Panc1 (cell line): Measurements from ENCODE around the gene PLB1. TPM values are rescaled to one million over a fixed set of nuclear protein-coding genes. Genes with fewer than 3 reads are reported as not detected.

Experiments used
- ATAC-seq: fragments of 200-7000 bp; cut with Tn5 transposase; 2 replicates; pipeline ENCODE4 v1.9.1; 2020; ENCODE audit warnings: mild to moderate bottlenecking, moderate library complexity
- BruUV-seq: library from RNA; stranded (reverse); fragments of 400-500 nt; replicated peaks from 2 replicates; lab custom pipeline; 2021; lab: Mats Ljungman, UMichigan
- CTCF ChIA-PET: fragments of 300-600 bp; sonication (Branson Sonifier 250); formaldehyde crosslinking; loops from one replicate; lab custom pipeline; 2022; ENCODE audit warnings: antibody characterized with exemption; lab: Charles Lee
- POLR2A ChIA-PET: fragments of 300-600 bp; sonication (Branson Sonifier 250); formaldehyde crosslinking; loops from one replicate; lab custom pipeline; 2022; ENCODE audit warnings: antibody characterized with exemption; lab: Charles Lee
- DNase-seq: peaks from one replicate; pipeline ENCODE4 v3.0.0-alpha.2; 2010; ENCODE audit warnings: low read depth, low spot score
- H3K27ac ChIP-seq: 2 replicates; pipeline ENCODE4 v1.5.1; 2011; ENCODE audit warnings: mild to moderate bottlenecking, low read length, inconsistent platforms
- H3K27me3 ChIP-seq: fragments of 200-500 bp; sonication (Bioruptor generic); 2 replicates; pipeline ENCODE4 v1.6.0; 2014; ENCODE audit warnings: low read length, inconsistent platforms; ENCODE audit not compliant: control insufficient read depth, insufficient read depth
- H3K36me3 ChIP-seq: fragments of 200-500 bp; sonication (Bioruptor generic); 2 replicates; pipeline ENCODE4 v1.5.1; 2014; ENCODE audit warnings: inconsistent platforms, mild to moderate bottlenecking, low read length, moderate library complexity; ENCODE audit not compliant: control insufficient read depth, insufficient read depth
- H3K4me1 ChIP-seq: 2 replicates; pipeline ENCODE4 v1.5.1; 2011; ENCODE audit warnings: inconsistent platforms, mild to moderate bottlenecking, low read length, moderate library complexity; ENCODE audit not compliant: control insufficient read depth, insufficient read depth
- H3K4me3 ChIP-seq, 2 experiments: 2 replicates each; pipeline ENCODE4 v1.5.1; 2011 to 2012; ENCODE audit warnings: low read depth in 2 of 2, low read length in 2 of 2, mild to moderate bottlenecking in 2 of 2, inconsistent platforms in 1 of 2, moderate library complexity in 1 of 2
- H3K9me3 ChIP-seq: fragments of 200-500 bp; sonication (Bioruptor generic); 2 replicates; pipeline ENCODE4 v1.5.1; 2014; ENCODE audit warnings: low read depth, mild to moderate bottlenecking, inconsistent platforms, low read length, moderate library complexity; ENCODE audit not compliant: control insufficient read depth, insufficient read depth
- CTCF ChIP-seq: fragments of 450-650 bp; IDR thresholded peaks from 2 replicates; pipeline ENCODE4 v1.5.1; 2017; ENCODE audit warnings: mild to moderate bottlenecking
- POLR2AphosphoS5 ChIP-seq: IDR thresholded peaks from 2 replicates; pipeline ENCODE4 v1.6.1; 2012; ENCODE audit warnings: mild to moderate bottlenecking, low read depth, low read length, moderate library complexity
- REST ChIP-seq, 2 experiments: IDR thresholded peaks; 2 replicates each; pipeline ENCODE4 v1.6.1; 2011 to 2012; ENCODE audit warnings: low read depth in 2 of 2, control low read depth in 1 of 2, low read length in 1 of 2, mild to moderate bottlenecking in 1 of 2, moderate library complexity in 1 of 2; ENCODE audit not compliant: insufficient read depth in 1 of 2
- SIN3A ChIP-seq: IDR thresholded peaks from 2 replicates; pipeline ENCODE4 v1.6.1; 2012; ENCODE audit warnings: low read depth, mild to moderate bottlenecking, low read length, moderate library complexity, borderline replicate concordance; ENCODE audit not compliant: insufficient read depth
- TCF7L2 ChIP-seq: IDR thresholded peaks from 2 replicates; pipeline ENCODE4 v1.6.1; 2011; ENCODE audit warnings: mild to moderate bottlenecking, low read depth, low read length, inconsistent platforms
- in situ Hi-C: cut with HindIII; loops from 2 replicates; pipeline ENCODE4 v1.10.0; 2016; ENCODE audit warnings: low sequenced_read_pairs, low pct_unique_long_range_greater_than_20kb
- intact Hi-C: fragments of 100-400 bp; cut with micrococcal nuclease; formaldehyde crosslinking; loops from one replicate; pipeline ENCODE4 v1.10.0; 2022; ENCODE audit not compliant: unreplicated experiment
- total RNA-seq: library from RNA; stranded (reverse); gene quantifications from one replicate; pipeline ENCODE4 v1.2.1, GENCODE V29; 2021; ENCODE audit not compliant: unreplicated experiment

PLB1 gene
- total RNA-seq, 1 experiment from 2014 or later, result 0.80 TPM

- ChIA-PET CTCF (no interaction called here), POLR2A (no interaction called here)
- in situ Hi-C loops, result no loop called here
- Histone ChIP-seq H3K4me1 (peaks cover 11% of the 10 kb centered on the region), H3K36me3 (no peaks in the 10 kb centered on the region), H3K9me3 (no peaks in the 10 kb centered on the region), H3K27me3 (no peaks in the 10 kb centered on the region), H3K4me3 (no peak overlapping the region), H3K27ac (no peak overlapping the region)
- intact Hi-C loops, result no loop called here
- TF ChIP-seq REST (IDR thresholded peaks at IDR 0.05; ENCODE audit: insufficient read depth in 1 of 2, low read depth in 2 of 2, low read length in 1 of 2) (no peak), POLR2AphosphoS5 (no peak), TCF7L2 (no peak), CTCF (no peak), SIN3A (no peak)
- ATAC-seq, result no peak
- no peak for DNase-seq
- BruUV-seq, result no TSS peak
These were observed 162.5 kb downstream of the PLB1 start for GRCh38 chr2:28658369-28658768.

DNA sequence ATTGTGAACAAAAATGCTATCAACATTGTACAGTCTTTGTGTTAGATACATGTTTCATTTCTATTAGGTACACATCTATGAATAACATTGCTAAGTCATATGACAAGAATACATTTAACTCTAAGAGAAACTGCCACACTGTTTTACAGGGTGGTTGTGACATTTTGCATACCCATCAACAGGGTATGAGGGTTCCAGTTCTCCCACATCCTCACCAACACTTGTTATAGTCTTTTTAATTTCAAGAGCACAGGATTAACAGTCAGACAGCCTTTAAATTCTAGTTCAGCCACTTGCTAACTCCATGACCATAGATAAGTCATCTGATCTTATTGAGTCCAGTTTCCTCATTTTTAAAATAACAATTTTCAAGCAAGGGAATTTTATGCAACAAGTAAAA is 163.3 kb downstream of the PLB1 start:
- Histone ChIP-seq H3K4me1 (peaks cover 15% of the 10 kb centered on the region), H3K4me3 (no peak overlapping the region), H3K27ac (no peak overlapping the region), H3K27me3 (no peaks in the 10 kb centered on the region), H3K36me3 (no peaks in the 10 kb centered on the region), H3K9me3 (no peaks in the 10 kb centered on the region)
- intact Hi-C loops, result no loop called here
- DNase-seq (no peak), ATAC-seq (no peak)
- CTCF ChIA-PET, result no interaction called here
- TF ChIP-seq REST (IDR thresholded peaks at IDR 0.05; ENCODE audit: insufficient read depth in 1 of 2, low read depth in 2 of 2, low read length in 1 of 2), result no peak
- TF ChIP-seq POLR2AphosphoS5, result no peak
- no peak for TF ChIP-seq CTCF
- no peak for TF ChIP-seq SIN3A
- TF ChIP-seq TCF7L2, result no peak
- in situ Hi-C loops, result no loop called here
- POLR2A ChIA-PET, result no interaction called here
- no TSS peak for BruUV-seq
